MM.1S (cell line): ENCODE data around the gene TMEM270.

Source experiments
- EZH2 ChIP-seq: fragments of 300-600 bp; sonication (generic); optimal IDR thresholded peaks from 2 replicates; pipeline ENCODE3; 2017; ENCODE audit warnings: low read depth, mild to moderate bottlenecking, antibody characterized with exemption, low read length, mixed read lengths
- TF ChIP-seq, protein P1 (sequence below): fragments of 300-600 bp; sonication (generic); IDR thresholded peaks from 2 replicates; pipeline ENCODE4 v1.5.1; 2016; ENCODE audit warnings: antibody characterized with exemption, low read length, mixed read lengths

DNA sequence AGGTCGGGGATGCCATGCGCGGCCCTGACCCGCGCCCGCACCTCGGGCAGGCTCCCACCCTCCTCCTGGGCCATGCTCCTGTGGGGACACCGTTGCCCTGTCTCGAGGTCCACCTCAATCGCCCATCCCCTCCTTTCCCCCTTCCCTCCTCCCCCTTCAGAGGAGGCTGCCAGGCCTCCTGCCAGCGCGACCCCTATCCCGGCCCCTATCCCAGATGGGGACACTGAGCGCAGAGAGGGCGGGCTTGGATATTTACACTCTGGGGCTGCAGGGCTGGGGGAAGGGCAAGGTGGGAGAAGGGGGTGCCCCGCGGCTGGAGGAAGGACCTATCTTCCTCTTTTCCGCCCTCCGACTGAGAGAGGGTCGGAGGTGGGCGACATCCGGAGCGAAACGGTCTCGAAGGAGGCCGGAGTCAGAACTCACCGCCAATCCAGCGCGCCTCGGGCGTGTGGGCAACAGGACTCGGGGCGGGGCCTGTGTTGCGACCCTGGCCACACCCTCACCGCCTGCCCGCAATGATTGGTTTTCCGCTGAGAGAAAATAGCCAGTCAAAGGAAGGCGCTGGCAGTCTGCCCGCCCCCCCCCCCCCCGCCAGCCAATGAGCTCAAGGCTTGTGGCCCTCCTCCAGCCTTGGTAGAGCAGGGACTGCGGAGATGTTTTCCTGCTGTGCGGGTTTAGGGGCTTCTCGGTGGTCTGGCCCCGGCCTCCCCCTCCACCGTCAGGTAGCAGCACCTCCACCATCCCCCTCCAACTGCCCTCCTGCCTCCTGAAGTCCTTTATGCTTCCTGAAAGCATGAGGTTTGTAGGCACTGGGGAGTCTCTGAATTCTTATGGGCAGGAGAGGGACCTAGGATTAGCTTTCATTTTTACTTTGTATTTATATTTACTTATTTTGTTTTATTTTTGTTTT is 18.6 kb upstream of the TMEM270 start, which contains the start of gene METTL27:
- TF ChIP-seq, protein P1, sequence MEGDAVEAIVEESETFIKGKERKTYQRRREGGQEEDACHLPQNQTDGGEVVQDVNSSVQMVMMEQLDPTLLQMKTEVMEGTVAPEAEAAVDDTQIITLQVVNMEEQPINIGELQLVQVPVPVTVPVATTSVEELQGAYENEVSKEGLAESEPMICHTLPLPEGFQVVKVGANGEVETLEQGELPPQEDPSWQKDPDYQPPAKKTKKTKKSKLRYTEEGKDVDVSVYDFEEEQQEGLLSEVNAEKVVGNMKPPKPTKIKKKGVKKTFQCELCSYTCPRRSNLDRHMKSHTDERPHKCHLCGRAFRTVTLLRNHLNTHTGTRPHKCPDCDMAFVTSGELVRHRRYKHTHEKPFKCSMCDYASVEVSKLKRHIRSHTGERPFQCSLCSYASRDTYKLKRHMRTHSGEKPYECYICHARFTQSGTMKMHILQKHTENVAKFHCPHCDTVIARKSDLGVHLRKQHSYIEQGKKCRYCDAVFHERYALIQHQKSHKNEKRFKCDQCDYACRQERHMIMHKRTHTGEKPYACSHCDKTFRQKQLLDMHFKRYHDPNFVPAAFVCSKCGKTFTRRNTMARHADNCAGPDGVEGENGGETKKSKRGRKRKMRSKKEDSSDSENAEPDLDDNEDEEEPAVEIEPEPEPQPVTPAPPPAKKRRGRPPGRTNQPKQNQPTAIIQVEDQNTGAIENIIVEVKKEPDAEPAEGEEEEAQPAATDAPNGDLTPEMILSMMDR, result no peak
- no peak for TF ChIP-seq EZH2
